ENCODE results near the gene SCGB1D2.

DNA sequence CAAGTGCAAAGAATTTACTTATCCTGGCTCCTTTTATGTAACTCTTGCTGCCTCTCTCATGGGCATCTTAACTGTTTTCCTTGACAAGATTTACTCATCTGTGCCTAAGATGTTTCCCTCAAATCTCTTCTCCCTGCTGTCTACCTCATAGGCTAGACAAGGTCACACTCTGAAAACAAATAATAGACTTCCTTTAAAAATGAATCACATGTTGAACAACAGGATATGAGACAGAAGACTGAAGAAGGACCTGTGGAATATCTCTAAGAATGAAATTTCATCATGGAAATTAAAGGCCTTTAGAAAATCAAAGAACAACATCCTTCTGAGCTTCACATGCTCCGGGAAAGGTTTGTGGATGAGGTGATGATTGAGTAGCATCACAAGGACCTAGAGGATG is 22.0 kb downstream of the SCGB1D2 start:
- TF ChIP-seq CTCF (IDR thresholded peaks at IDR 0.05; ENCODE audit: poor library complexity) (no peak), EZH2phosphoT487 (IDR thresholded peaks at IDR 0.05; ENCODE audit: low read depth, severe bottlenecking, unreplicated experiment) (no peak)

Measured in hepatocyte (in vitro differentiated cells).